Measurements from ENCODE around the gene ABCC6. TPM values are rescaled to one million over a fixed set of nuclear protein-coding genes. Genes with fewer than 3 reads are reported as not detected.
A peak's percentile ranks its signal among the peaks of the same experiment; 100 is the strongest.

Gene ABCC6
- total and polyA plus RNA-seq, 2 of the 13 experiments (the other 11 are each of a cell fraction or from before 2014, with no cell fraction given) = 82.4 to 105 TPM

- TF ChIP-seq ERF (CRISPR knock-in tag; IDR thresholded peaks at IDR 0.05) (peak; percentile 69; the same call in 1 of the 2 replicates), TCF12 (IDR thresholded peaks at IDR 0.05) (no peak), TCF12 (CRISPR knock-in tag; IDR thresholded peaks at IDR 0.05) (no peak), YY1 (IDR thresholded peaks at IDR 0.05; ENCODE audit: insufficient read depth, insufficient replicate concordance, low read depth, low read length) (peak; percentile 71), AGO2 (optimal IDR thresholded peaks at IDR 0.05; ENCODE audit: low read depth, low read length) (no peak), ZBTB2 (CRISPR knock-in tag; IDR thresholded peaks at IDR 0.05; ENCODE audit: low read depth) (no peak), HNF4G (IDR thresholded peaks at IDR 0.05; ENCODE audit: borderline replicate concordance, low read depth, low read length) (peak; percentile 88), HNF4G (CRISPR knock-in tag; IDR thresholded peaks at IDR 0.05; ENCODE audit: borderline replicate concordance, low read depth) (peak; percentile 9; the same call in 1 of the 2 replicates), SALL1 (CRISPR knock-in tag; IDR thresholded peaks at IDR 0.05) (peak; percentile 74), ZNF121 (CRISPR knock-in tag; IDR thresholded peaks at IDR 0.05) (peak; percentile 66; the same call in 1 of the 2 replicates), RXRA (CRISPR knock-in tag; IDR thresholded peaks at IDR 0.05) (no peak), ZNF713 (CRISPR knock-in tag; IDR thresholded peaks at IDR 0.05) (peak; percentile 7; the same call in 1 of the 2 replicates), ATRX (CRISPR knock-in tag; IDR thresholded peaks at IDR 0.05; ENCODE audit: borderline replicate concordance) (no peak), FOSL2 (CRISPR knock-in tag; IDR thresholded peaks at IDR 0.05) (no peak; the same call in 1 of the 2 replicates), GLI4 (CRISPR knock-in tag; IDR thresholded peaks at IDR 0.05; ENCODE audit: borderline replicate concordance) (no peak), ZNF816 (CRISPR knock-in tag; IDR thresholded peaks at IDR 0.05; ENCODE audit: borderline replicate concordance) (no peak), PAF1 (CRISPR knock-in tag; IDR thresholded peaks at IDR 0.05) (no peak; the same call in 1 of the 2 replicates), CBX1 (IDR thresholded peaks at IDR 0.05; ENCODE audit: low read depth) (no peak), ZNF775 (CRISPR knock-in tag; IDR thresholded peaks at IDR 0.05; ENCODE audit: borderline replicate concordance) (no peak), XBP1 (CRISPR knock-in tag; IDR thresholded peaks at IDR 0.05) (0 out of 2 replicates have a peak, but pooled peaks have one; percentile 27), HNRNPLL (IDR thresholded peaks at IDR 0.05; ENCODE audit: low read depth, low read length, poor library complexity, severe bottlenecking) (peak; percentile 4), ELF4 (CRISPR knock-in tag; IDR thresholded peaks at IDR 0.05; ENCODE audit: borderline replicate concordance) (no peak), YEATS2 (CRISPR knock-in tag; IDR thresholded peaks at IDR 0.05; ENCODE audit: borderline replicate concordance) (peak; percentile 34; the same call in 1 of the 2 replicates), GATA4 (IDR thresholded peaks at IDR 0.05; ENCODE audit: borderline replicate concordance, low read depth) (0 out of 2 replicates have a peak, but pooled peaks have one; percentile 18), IKZF5 (CRISPR knock-in tag; IDR thresholded peaks at IDR 0.05) (no peak), KDM5B (CRISPR knock-in tag; IDR thresholded peaks at IDR 0.05; ENCODE audit: borderline replicate concordance) (peak; percentile 6; the same call in 1 of the 2 replicates), NR2F2 (IDR thresholded peaks at IDR 0.05; ENCODE audit: borderline replicate concordance, low read depth) (no peak), MED8 (CRISPR knock-in tag; IDR thresholded peaks at IDR 0.05; ENCODE audit: insufficient replicate concordance) (no peak)
- TF ChIP-seq, protein P1, sequence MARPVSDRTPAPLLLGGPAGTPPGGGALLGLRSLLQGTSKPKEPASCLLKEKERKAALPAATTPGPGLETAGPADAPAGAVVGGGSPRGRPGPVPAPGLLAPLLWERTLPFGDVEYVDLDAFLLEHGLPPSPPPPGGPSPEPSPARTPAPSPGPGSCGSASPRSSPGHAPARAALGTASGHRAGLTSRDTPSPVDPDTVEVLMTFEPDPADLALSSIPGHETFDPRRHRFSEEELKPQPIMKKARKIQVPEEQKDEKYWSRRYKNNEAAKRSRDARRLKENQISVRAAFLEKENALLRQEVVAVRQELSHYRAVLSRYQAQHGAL (CRISPR knock-in tag; IDR thresholded peaks at IDR 0.05; ENCODE audit: not compliant biosample characterization) = peak; percentile 28
Observed at GRCh38 chr16:16149710-16150116, 73.6 kb downstream of the ABCC6 start (continued).

Measured in HepG2 (cell line).